Upper lobe of left lung (tissue), 6 donors: ENCODE measurements around the gene SEZ6L. TPM values are rescaled to one million over a fixed set of nuclear protein-coding genes. Genes with fewer than 3 reads are reported as not detected.

Experiments
- ATAC-seq, 2 donors: fragments of 200-7000 bp; cut with Tn5 transposase; one replicate each; pipeline ENCODE4 v1.9.1; 2022; ENCODE audit warnings: mild to moderate bottlenecking in 2 of 2, moderate library complexity in 2 of 2; ENCODE audit not compliant: low FRiP score in 2 of 2
- DNase-seq, 2 donors: peaks; one replicate each; pipeline ENCODE4 v3.0.0-alpha.2; 2019 to 2020
- H3K27ac ChIP-seq, 4 donors: fragments of 200-600 bp; sonication (generic); one replicate each; pipeline ENCODE4 v1.5.1; 2016 to 2019
- H3K27me3 ChIP-seq, 4 donors: fragments of 200-600 bp; sonication (generic); one replicate each; pipeline ENCODE4 v1.5.1; 2017 to 2019
- H3K36me3 ChIP-seq, 4 donors: fragments of 200-600 bp; sonication (generic); one replicate each; pipeline ENCODE4 v1.5.1; 2016 to 2019
- H3K4me1 ChIP-seq, 4 donors: fragments of 200-600 bp; sonication (generic); one replicate each; pipeline ENCODE4 v1.5.1; 2018 to 2019
- H3K4me3 ChIP-seq, 4 donors: fragments of 200-600 bp; sonication (generic); one replicate each; pipeline ENCODE4 v1.5.1; 2017 to 2019; ENCODE audit warnings: mild to moderate bottlenecking in 2 of 4, moderate library complexity in 1 of 4
- H3K9me3 ChIP-seq, 4 donors: fragments of 200-600 bp; sonication (generic); one replicate each; pipeline ENCODE4 v1.5.1; 2018 to 2019
- CTCF ChIP-seq, 6 experiments: fragments of 450-650 bp in 4 of 6; fragments of 200-600 bp in 2 of 6; sonication (generic) in 2 of 6; IDR thresholded peaks; one replicate each; pipeline ENCODE4 v1.5.1; 2016 to 2019; ENCODE audit warnings: antibody characterized with exemption in 6 of 6
- EP300 ChIP-seq, 4 donors: sonication (generic); formaldehyde crosslinking; IDR thresholded peaks; one replicate each; pipeline ENCODE4 v1.5.1; 2017; ENCODE audit warnings: antibody characterized with exemption in 4 of 4, control low read depth in 2 of 4
- POLR2A ChIP-seq, 4 donors: fragments of 450-650 bp; IDR thresholded peaks; one replicate each; pipeline ENCODE4 v1.5.1; 2016 to 2017; ENCODE audit warnings: antibody characterized with exemption in 4 of 4, mild to moderate bottlenecking in 2 of 4
- POLR2AphosphoS5 ChIP-seq, 2 donors: sonication (generic); formaldehyde crosslinking; IDR thresholded peaks; one replicate each; pipeline ENCODE4 v1.5.1; 2017; ENCODE audit warnings: antibody characterized with exemption in 2 of 2
- WGBS, 2 donors: methylation state at CpG; one replicate each; pipeline ENCODE4 v1.1.5; 2017 to 2018; 5-methylcytosine and 5-hydroxymethylcytosine counted together
- total RNA-seq, 6 donors: library from RNA; depleted of rRNA in 4 of 6; stranded (reverse); fragments of >200 nt in 4 of 6; gene quantifications; one replicate each; pipeline versions ENCODE4 v1.1.0 to v1.2.1, GENCODE V29; 2016 to 2021
- donor health status: DM: no; HTN: no; CAD: no; lungs with moderate emphysema.
- donor health status: DM: no; HTN: yes; CAD: no; lungs with severe emphysema.

The SEZ6L gene
- total RNA-seq, 6 donors from 2014 or later, result 0.06 to 1.2 (median 0.24) TPM; not detected in 3

GRCh38 chr22:26241361-26241760 lies 72.1 kb downstream of the SEZ6L start:
- no peak for ATAC-seq
- H3K4me3 ChIP-seq, result no peak overlapping the region
- H3K36me3 ChIP-seq, result no peaks in the 10 kb centered on the region
- no peaks in the 10 kb centered on the region for H3K4me1 ChIP-seq
- TF ChIP-seq EP300 (IDR thresholded peaks at IDR 0.05) (no peak), POLR2A (IDR thresholded peaks at IDR 0.05) (no peak), POLR2AphosphoS5 (IDR thresholded peaks at IDR 0.05) (no peak), CTCF (IDR thresholded peaks at IDR 0.05) (no peak)
- DNase-seq, result no peak
- no peaks in the 10 kb centered on the region for H3K9me3 ChIP-seq
- H3K27me3 ChIP-seq, result peaks cover 0 to 4% (median 0%) of the 10 kb centered on the region in 4 donors
- H3K27ac ChIP-seq, result no peak overlapping the region
- 82 to 90% methylated on average over 8 of the region's 8 CpGs for WGBS, 2 donors

GRCh38 chr22:26245001-26245400 lies 75.7 kb downstream of the SEZ6L start:
- DNase-seq (no peak), ATAC-seq (no peak)
- TF ChIP-seq CTCF (IDR thresholded peaks at IDR 0.05), result no peak
- TF ChIP-seq EP300 (IDR thresholded peaks at IDR 0.05), result no peak
- no peak for TF ChIP-seq POLR2A (IDR thresholded peaks at IDR 0.05)
- TF ChIP-seq POLR2AphosphoS5 (IDR thresholded peaks at IDR 0.05), result no peak
- Histone ChIP-seq H3K9me3 (no peaks in the 10 kb centered on the region), H3K4me3 (no peak overlapping the region), H3K27me3 (no peaks in the 10 kb centered on the region), H3K36me3 (no peaks in the 10 kb centered on the region), H3K27ac (no peak overlapping the region), H3K4me1 (no peaks in the 10 kb centered on the region)
- 58 to 69% methylated on average over 7 of the region's 7 CpGs for WGBS, 2 donors

- Histone ChIP-seq H3K9me3 (peaks cover 0 to 9% (median 2%) of the 10 kb centered on the region in 4 donors), H3K4me1 (no peaks in the 10 kb centered on the region), H3K27ac (no peak overlapping the region), H3K27me3 (no peaks in the 10 kb centered on the region), H3K36me3 (no peaks in the 10 kb centered on the region), H3K4me3 (no peak overlapping the region)
- TF ChIP-seq EP300 (IDR thresholded peaks at IDR 0.05) (no peak), POLR2A (IDR thresholded peaks at IDR 0.05) (no peak), POLR2AphosphoS5 (IDR thresholded peaks at IDR 0.05) (no peak), CTCF (IDR thresholded peaks at IDR 0.05) (no peak)
- ATAC-seq, result no peak
- no peak for DNase-seq
- WGBS, 2 donors, result 84 to 89% methylated on average over 7 of the region's 7 CpGs
Measured at GRCh38 chr22:26246552-26246951, 77.3 kb downstream of the SEZ6L start.

GRCh38 chr22:26251869-26252268 lies 82.6 kb downstream of the SEZ6L start:
- DNase-seq, result peak in 1 of 2 donors; percentile 36
- Histone ChIP-seq H3K9me3 (peaks cover 0 to 9% (median 2%) of the 10 kb centered on the region in 4 donors), H3K4me1 (no peaks in the 10 kb centered on the region), H3K27me3 (no peaks in the 10 kb centered on the region), H3K27ac (no peak overlapping the region), H3K36me3 (no peaks in the 10 kb centered on the region), H3K4me3 (no peak overlapping the region)
- ATAC-seq, result no peak
- no peak for TF ChIP-seq EP300 (IDR thresholded peaks at IDR 0.05)
- no peak for TF ChIP-seq CTCF (IDR thresholded peaks at IDR 0.05)
- no peak for TF ChIP-seq POLR2A (IDR thresholded peaks at IDR 0.05)
- TF ChIP-seq POLR2AphosphoS5 (IDR thresholded peaks at IDR 0.05), result no peak
- 78 to 81% methylated on average over 5 of the region's 5 CpGs for WGBS, 2 donors

GRCh38 chr22:26259510-26259909 lies 90.2 kb downstream of the SEZ6L start:
- Histone ChIP-seq H3K9me3 (no peaks in the 10 kb centered on the region), H3K27me3 (no peaks in the 10 kb centered on the region), H3K36me3 (no peaks in the 10 kb centered on the region), H3K4me3 (no peak overlapping the region), H3K4me1 (no peaks in the 10 kb centered on the region), H3K27ac (no peak overlapping the region)
- TF ChIP-seq POLR2A (IDR thresholded peaks at IDR 0.05) (no peak), EP300 (IDR thresholded peaks at IDR 0.05) (no peak), CTCF (IDR thresholded peaks at IDR 0.05) (no peak), POLR2AphosphoS5 (IDR thresholded peaks at IDR 0.05) (no peak)
- 5 to 6% methylated on average over 6 of the region's 6 CpGs for WGBS, 2 donors
- DNase-seq (no peak), ATAC-seq (no peak)
